ENCODE data around the gene MRPL33.
"Not testable (repeated sequence)": the region's sequence is repeated elsewhere in the genome, so short reads cannot be mapped to it uniquely, and the experiment has no call there.

Gene MRPL33

DNA sequence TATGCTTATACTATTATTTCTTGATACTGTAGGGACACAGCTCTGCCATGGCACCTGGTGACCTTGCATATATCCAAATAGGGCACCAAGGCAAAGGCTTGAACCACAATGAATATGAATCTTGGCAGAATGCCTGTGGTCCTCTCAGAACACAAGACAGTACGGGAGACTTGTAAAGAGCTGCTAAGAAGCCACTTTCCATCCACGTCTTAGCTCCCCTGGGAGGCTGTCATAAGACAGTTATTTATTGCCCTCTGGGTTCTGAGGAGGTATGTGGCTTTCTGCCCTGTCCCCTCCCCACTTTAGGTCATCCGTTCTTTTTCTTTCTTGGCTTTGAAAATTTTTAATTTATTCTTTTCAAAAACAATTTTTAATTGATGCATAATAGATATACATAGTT lies 29.8 kb upstream of the MRPL33 start:
- no peak for TF ChIP-seq CTCF (IDR thresholded peaks at IDR 0.05; ENCODE audit: control insufficient read depth, extremely low read depth, insufficient read depth)
- DNase-seq (ENCODE audit: low read depth) = no peak
- no peak overlapping the region for H3K4me3 ChIP-seq (ENCODE audit: low read depth, low read length)

GRCh38 chr2:27742571-27742970 lies 28.9 kb upstream of the MRPL33 start:
- no peak for TF ChIP-seq CTCF (IDR thresholded peaks at IDR 0.05; ENCODE audit: control insufficient read depth, extremely low read depth, insufficient read depth)
- H3K4me3 ChIP-seq (ENCODE audit: low read depth, low read length) = no peak overlapping the region
- DNase-seq (ENCODE audit: low read depth) = no peak

GRCh38 chr2:27745494-27745893 lies 26.0 kb upstream of the MRPL33 start:
- not testable (repeated sequence) for DNase-seq (ENCODE audit: low read depth); H3K4me3 ChIP-seq (ENCODE audit: low read depth, low read length)

DNA sequence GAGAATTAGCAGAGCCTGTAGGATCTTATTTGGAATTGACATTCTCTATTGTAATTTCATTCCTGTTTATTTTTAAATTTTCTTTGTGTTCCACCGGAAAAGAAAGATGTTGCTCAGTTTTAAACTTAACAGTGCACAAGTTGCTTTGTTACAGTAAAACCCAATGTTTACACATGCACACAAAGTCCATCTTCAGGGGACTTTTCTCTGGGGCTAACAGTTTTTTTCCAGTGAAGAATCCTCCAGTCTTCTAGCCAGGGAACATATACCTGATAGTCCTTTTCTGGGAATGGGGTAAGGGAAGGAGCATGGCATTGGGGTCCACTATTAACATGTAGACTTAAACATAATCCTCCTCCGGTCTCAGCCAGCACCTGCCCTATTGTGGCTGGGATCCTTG lies 25.2 kb upstream of the MRPL33 start:
- no peak overlapping the region for H3K4me3 ChIP-seq (ENCODE audit: low read depth, low read length)
- no peak for DNase-seq (ENCODE audit: low read depth)
- TF ChIP-seq CTCF (IDR thresholded peaks at IDR 0.05; ENCODE audit: control insufficient read depth, extremely low read depth, insufficient read depth) = no peak

DNA sequence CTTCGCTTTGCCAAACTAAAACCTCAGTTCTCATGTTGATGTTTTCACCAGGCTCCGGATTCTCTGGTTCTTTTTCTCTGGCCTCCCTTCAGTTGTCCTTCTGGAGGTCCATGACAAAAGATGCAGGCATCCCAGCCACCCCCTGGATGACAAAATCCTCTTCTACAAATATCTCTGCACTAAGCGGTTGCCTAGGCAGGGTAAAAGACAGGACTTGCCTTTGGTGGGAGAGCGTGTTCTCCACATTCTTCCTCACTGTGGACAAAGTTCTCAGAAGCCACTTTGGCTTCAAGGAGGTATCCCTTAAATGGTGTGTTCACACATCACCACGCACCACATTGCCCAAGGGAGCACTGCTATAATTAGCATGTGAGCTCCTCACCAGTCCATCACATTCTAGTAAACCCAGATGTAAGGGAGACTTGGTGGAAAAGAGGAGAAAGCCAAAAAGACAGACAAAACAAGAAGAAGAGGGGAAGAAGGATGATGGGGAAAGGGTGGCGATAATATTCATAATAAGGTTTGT lies 23.6 kb upstream of the MRPL33 start:
- H3K4me3 ChIP-seq (ENCODE audit: low read depth, low read length) = no peak overlapping the region
- DNase-seq (ENCODE audit: low read depth) = no peak
- TF ChIP-seq CTCF (IDR thresholded peaks at IDR 0.05; ENCODE audit: control insufficient read depth, extremely low read depth, insufficient read depth) = no peak

GRCh38 chr2:27748803-27749554 lies 22.5 kb upstream of the MRPL33 start:
- DNase-seq (ENCODE audit: low read depth); H3K4me3 ChIP-seq (ENCODE audit: low read depth, low read length): not testable (repeated sequence)

GRCh38 chr2:27751377-27751776 lies 20.1 kb upstream of the MRPL33 start:
- no peak overlapping the region for H3K4me3 ChIP-seq (ENCODE audit: low read depth, low read length)
- TF ChIP-seq CTCF (IDR thresholded peaks at IDR 0.05; ENCODE audit: control insufficient read depth, extremely low read depth, insufficient read depth) = no peak
- DNase-seq (ENCODE audit: low read depth) = no peak

- no peak overlapping the region for H3K4me3 ChIP-seq (ENCODE audit: low read depth, low read length)
- DNase-seq (ENCODE audit: low read depth) = no peak
- TF ChIP-seq CTCF (IDR thresholded peaks at IDR 0.05; ENCODE audit: control insufficient read depth, extremely low read depth, insufficient read depth) = no peak
Measured at GRCh38 chr2:27752551-27753237, 18.8 kb upstream of the MRPL33 start.

Data from LNCaP clone FGC (cell line).